SK-N-SH (cell line): Measurements from ENCODE around the gene NXPH4. TPM values are rescaled to one million over a fixed set of nuclear protein-coding genes. Genes with fewer than 3 reads are reported as not detected.

Experiments
- CTCF ChIA-PET: fragments of 300-600, 350-600 bp; formaldehyde crosslinking; extraction: SDS; loops from one replicate; lab custom pipeline; 2021; lab: Yijun Ruan, JAX
- POLR2A ChIA-PET: fragments of 350-600 bp; sonication (Branson Sonifier 250); formaldehyde crosslinking; extraction: SDS; loops from one replicate; lab custom pipeline; 2020; ENCODE audit warnings: antibody characterized with exemption, inconsistent platforms; lab: Yijun Ruan, JAX
- DNase-seq: peaks from one replicate; pipeline ENCODE4 v3.0.0; 2012
- H2AFZ ChIP-seq: fragments of 200-600 bp; sonication (generic); 2 replicates; pipeline ENCODE4 v1.8.1; 2016; ENCODE audit warnings: antibody characterized with exemption, mild to moderate bottlenecking, low read depth
- H3F3A ChIP-seq: fragments of 200-600 bp; sonication (generic); replicated peaks from 2 replicates; pipeline ENCODE3; 2016; ENCODE audit warnings: antibody characterized with exemption, mild to moderate bottlenecking; ENCODE audit not compliant: insufficient read depth
- H3K27ac ChIP-seq, 2 experiments: fragments of 200-500 bp in 1 of 2; fragments of 200-600 bp in 1 of 2; sonication (Bioruptor generic) in 1 of 2; sonication (generic), shearing (Covaris generic) in 1 of 2; 2 replicates each; pipeline versions ENCODE4 v1.5.1 to v1.6.1; 2014 to 2016; ENCODE audit warnings: low read depth in 2 of 2, inconsistent platforms in 1 of 2, low read length in 1 of 2, mild to moderate bottlenecking in 1 of 2, mixed read lengths in 1 of 2
- H3K27me3 ChIP-seq: fragments of 200-600 bp; sonication (generic), shearing (Covaris generic); 2 replicates; pipeline ENCODE4 v1.6.1; 2016; ENCODE audit warnings: mixed run types; ENCODE audit not compliant: insufficient read depth
- H3K36me3 ChIP-seq, 2 experiments: fragments of 200-500 bp in 1 of 2; fragments of 200-600 bp in 1 of 2; sonication (Bioruptor generic) in 1 of 2; sonication (generic) in 1 of 2; replicated peaks in 1 of 2; 2 replicates each; pipeline versions ENCODE3 to v1.5.1; 2014 to 2016; ENCODE audit warnings: low read length in 1 of 2, mild to moderate bottlenecking in 1 of 2; ENCODE audit not compliant: insufficient read depth in 2 of 2, control insufficient read depth in 1 of 2
- H3K4me1 ChIP-seq, 2 experiments: fragments of 200-500 bp in 1 of 2; fragments of 200-600 bp in 1 of 2; sonication (Bioruptor generic) in 1 of 2; sonication (generic), shearing (Covaris generic) in 1 of 2; 2 replicates each; pipeline versions ENCODE4 v1.5.1 to v1.6.1; 2014 to 2016; ENCODE audit warnings: low read depth in 1 of 2, low read length in 1 of 2, mixed run types in 1 of 2; ENCODE audit not compliant: insufficient read depth in 2 of 2, control insufficient read depth in 1 of 2
- H3K4me2 ChIP-seq: fragments of 200-600 bp; sonication (generic), shearing (Covaris generic); 2 replicates; pipeline ENCODE4 v1.6.1; 2017; ENCODE audit warnings: mixed run types
- H3K4me3 ChIP-seq, 2 experiments: fragments of 200-500 bp in 1 of 2; fragments of 200-600 bp in 1 of 2; sonication (Bioruptor generic) in 1 of 2; sonication (generic), shearing (Covaris generic) in 1 of 2; 2 replicates each; pipeline versions ENCODE4 v1.5.1 to v1.8.1; 2014 to 2016; ENCODE audit warnings: low read depth in 2 of 2, inconsistent platforms in 1 of 2, low read length in 1 of 2, mild to moderate bottlenecking in 1 of 2, mixed read lengths in 1 of 2, moderate library complexity in 1 of 2
- H3K79me2 ChIP-seq: fragments of 200-600 bp; sonication (generic); 2 replicates; pipeline ENCODE4 v1.8.1; 2017; ENCODE audit warnings: mild to moderate bottlenecking; ENCODE audit not compliant: insufficient read depth
- H3K9ac ChIP-seq: fragments of 200-600 bp; sonication (generic); 2 replicates; pipeline ENCODE4 v1.6.1; 2017; ENCODE audit warnings: mixed run types
- H3K9me2 ChIP-seq: fragments of 200-600 bp; sonication (generic); 2 replicates; pipeline ENCODE4 v1.6.1; 2017; ENCODE audit warnings: mixed run types
- H3K9me3 ChIP-seq: fragments of 200-600 bp; sonication (generic); 2 replicates; pipeline ENCODE4 v1.6.1; 2017; ENCODE audit warnings: mixed run types, mild to moderate bottlenecking, moderate library complexity
- H4K20me1 ChIP-seq: fragments of 200-600 bp; sonication (generic); 2 replicates; pipeline ENCODE4 v1.6.1; 2017; ENCODE audit warnings: mild to moderate bottlenecking, mixed run types; ENCODE audit not compliant: insufficient read depth
- CTCF ChIP-seq: fragments of 200-600 bp; sonication (generic); IDR thresholded peaks from 2 replicates; pipeline ENCODE4 v1.6.1; 2017; ENCODE audit warnings: antibody characterized with exemption, mild to moderate bottlenecking, moderate library complexity
- EP300 ChIP-seq, 2 experiments: IDR thresholded peaks; 2 replicates each; pipeline versions ENCODE4 v1.4.0 to v1.6.1; 2012; ENCODE audit warnings: borderline replicate concordance in 1 of 2, low read depth in 1 of 2, low read length in 1 of 2
- EZH2phosphoT487 ChIP-seq: fragments of 200-600 bp; sonication (generic); IDR thresholded peaks from 2 replicates; pipeline ENCODE4 v1.6.1; 2017; ENCODE audit warnings: low read depth, mixed run types, mild to moderate bottlenecking, antibody characterized with exemption, moderate library complexity, borderline replicate concordance
- PBX3 ChIP-seq: IDR thresholded peaks from 2 replicates; pipeline ENCODE4; 2012
- REST ChIP-seq: IDR thresholded peaks from 2 replicates; pipeline ENCODE4 v1.6.1; 2012; ENCODE audit warnings: mild to moderate bottlenecking, low read depth, low read length, moderate library complexity
- TCF12 ChIP-seq: IDR thresholded peaks from 2 replicates; pipeline ENCODE4 v1.4.0; 2012
- TEAD4 ChIP-seq: IDR thresholded peaks from 2 replicates; pipeline ENCODE4 v1.4.0; 2012; ENCODE audit warnings: mild to moderate bottlenecking, borderline replicate concordance; ENCODE audit not compliant: insufficient read depth
- ZBTB33 ChIP-seq: IDR thresholded peaks from 2 replicates; pipeline ENCODE4 v1.4.0; 2012; ENCODE audit warnings: low read depth, borderline replicate concordance
- WGBS: methylation state at CpG from one replicate; pipeline ENCODE4 v1.1.6; 2017; ENCODE audit warnings: low lambda C conversion rate; 5-methylcytosine and 5-hydroxymethylcytosine counted together
- polyA plus RNA-seq, 3 experiments: library from polyadenylated mRNA; depleted of rRNA; stranded (reverse); fragments of >200 nt; gene quantifications; 2 replicates each; pipeline ENCODE4 v1.2.3, GENCODE V29; 2012

Gene NXPH4
- polyA plus RNA-seq, 1 of the 3 experiments (the other 2 are of a cell fraction), result 0.31 TPM

- no peaks in the 10 kb centered on the region for H3K9me3 ChIP-seq
- no peak for DNase-seq
- no peaks in the 10 kb centered on the region for H3F3A ChIP-seq
- no peak overlapping the region for H3K4me3 ChIP-seq
- ChIA-PET POLR2A (no interaction called here), CTCF (interaction anchor here (13.3 kb wide), 1 partner anchor 20 kb away, joined by 271 read pairs; a partner anchor contains a TSS)
- H3K9me2 ChIP-seq, result no peaks in the 10 kb centered on the region
- H3K4me1 ChIP-seq, result peaks cover 0 to 19% of the 10 kb centered on the region in 2 experiments; a peak in 1 of 4 replicates
- peaks cover 42% of the 10 kb centered on the region for H3K27me3 ChIP-seq
- no peak overlapping the region for H3K27ac ChIP-seq
- H4K20me1 ChIP-seq, result no peaks in the 10 kb centered on the region
- 74% methylated on average over 1 of the region's 1 CpG for WGBS
- TF ChIP-seq EP300 (IDR thresholded peaks at IDR 0.05; ENCODE audit: borderline replicate concordance in 1 of 2, low read depth in 1 of 2, low read length in 1 of 2) (no peak), CTCF (no peak), TEAD4 (no peak), EZH2phosphoT487 (no peak), ZBTB33 (no peak)
- no peak overlapping the region for H3K9ac ChIP-seq
- H3K36me3 ChIP-seq, result no peaks in the 10 kb centered on the region
- H2AFZ ChIP-seq, result no peak overlapping the region
- no peaks in the 10 kb centered on the region for H3K79me2 ChIP-seq
- no peak overlapping the region for H3K4me2 ChIP-seq
Measured at GRCh38 chr12:57220770-57221168, 4.2 kb downstream of the NXPH4 start.

GRCh38 chr12:57221169-57221917 is 4.7 kb downstream of the NXPH4 start:
- Histone ChIP-seq H3K9ac (no peak overlapping the region), H3K27ac (no peak overlapping the region), H3K36me3 (no peaks in the 10 kb centered on the region)
- CTCF ChIA-PET, result interaction anchor here (13.3 kb wide), 1 partner anchor 19 kb away, joined by 271 read pairs; a partner anchor contains a TSS
- WGBS, result 64% methylated on average over 14 of the region's 24 CpGs
- TF ChIP-seq REST, result no peak
- TF ChIP-seq PBX3, result no peak
- TF ChIP-seq TCF12, result no peak
- TF ChIP-seq, all 33 proteins: peak for 0
- H3K9me3 ChIP-seq, result no peaks in the 10 kb centered on the region
- no peak overlapping the region for H3K4me2 ChIP-seq
- no peaks in the 10 kb centered on the region for H4K20me1 ChIP-seq
- peaks cover 36% of the 10 kb centered on the region for H3K27me3 ChIP-seq
- no peaks in the 10 kb centered on the region for H3K9me2 ChIP-seq
- no peak overlapping the region for H2AFZ ChIP-seq
- DNase-seq, result no peak
- H3K79me2 ChIP-seq, result no peaks in the 10 kb centered on the region
- H3K4me1 ChIP-seq, result peaks cover 0 to 14% of the 10 kb centered on the region in 2 experiments; a peak in 1 of 4 replicates
- no peak overlapping the region for H3K4me3 ChIP-seq
- H3F3A ChIP-seq, result no peaks in the 10 kb centered on the region
- POLR2A ChIA-PET, result no interaction called here
